Activated gamma-delta T cell treated with anti-CD3 and anti-CD28 coated beads, Interleukin-2, amount 50 U/mL, for 16 hours (primary cell): ENCODE measurements around the gene SPP1.
"Not testable (repeated sequence)": the region's sequence is repeated elsewhere in the genome, so short reads cannot be mapped to it uniquely, and the experiment has no call there.

Experiments used
- DNase-seq: peaks from one replicate; pipeline ENCODE4 v3.0.0-alpha.2; 2020; ENCODE audit warnings: low read depth

SPP1 gene

DNA sequence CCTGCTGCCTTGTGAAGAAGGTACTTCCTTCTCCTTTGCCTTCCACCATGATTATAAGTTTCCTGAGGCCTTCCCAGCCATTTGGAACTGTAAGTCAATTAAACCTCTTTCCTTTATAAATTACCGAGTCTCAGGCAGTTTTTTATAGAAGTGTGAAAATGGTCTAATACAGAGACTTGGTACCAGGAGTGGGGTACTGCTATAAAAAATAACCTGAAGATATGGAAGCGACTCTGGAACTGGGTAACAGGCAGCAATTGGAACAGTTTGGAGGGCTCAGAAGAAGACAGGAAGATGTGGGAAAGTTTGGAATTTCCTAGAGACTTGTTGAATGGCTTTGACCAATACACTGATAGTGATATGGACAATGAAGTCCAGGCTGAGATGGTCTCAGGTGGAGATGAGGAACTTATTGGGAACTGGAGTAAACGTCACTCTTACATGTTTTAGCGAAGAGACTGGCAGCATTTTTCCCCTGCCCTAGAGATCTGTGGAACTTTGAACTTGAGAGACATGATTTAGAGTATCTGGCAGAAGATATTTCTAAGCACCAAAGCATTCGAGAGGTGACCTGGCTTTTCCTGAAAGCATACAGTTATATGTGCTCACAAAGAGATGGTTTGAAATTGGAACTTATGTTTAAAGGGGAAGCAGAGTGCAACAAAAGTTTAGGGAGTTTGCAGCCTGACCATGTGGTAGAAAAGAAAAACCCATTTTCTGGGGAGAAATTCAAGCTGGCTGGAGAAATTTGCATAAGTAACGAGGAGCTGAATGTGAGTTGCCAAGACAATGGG is 50.6 kb downstream of the SPP1 start:
- DNase-seq: not testable (repeated sequence)

DNA sequence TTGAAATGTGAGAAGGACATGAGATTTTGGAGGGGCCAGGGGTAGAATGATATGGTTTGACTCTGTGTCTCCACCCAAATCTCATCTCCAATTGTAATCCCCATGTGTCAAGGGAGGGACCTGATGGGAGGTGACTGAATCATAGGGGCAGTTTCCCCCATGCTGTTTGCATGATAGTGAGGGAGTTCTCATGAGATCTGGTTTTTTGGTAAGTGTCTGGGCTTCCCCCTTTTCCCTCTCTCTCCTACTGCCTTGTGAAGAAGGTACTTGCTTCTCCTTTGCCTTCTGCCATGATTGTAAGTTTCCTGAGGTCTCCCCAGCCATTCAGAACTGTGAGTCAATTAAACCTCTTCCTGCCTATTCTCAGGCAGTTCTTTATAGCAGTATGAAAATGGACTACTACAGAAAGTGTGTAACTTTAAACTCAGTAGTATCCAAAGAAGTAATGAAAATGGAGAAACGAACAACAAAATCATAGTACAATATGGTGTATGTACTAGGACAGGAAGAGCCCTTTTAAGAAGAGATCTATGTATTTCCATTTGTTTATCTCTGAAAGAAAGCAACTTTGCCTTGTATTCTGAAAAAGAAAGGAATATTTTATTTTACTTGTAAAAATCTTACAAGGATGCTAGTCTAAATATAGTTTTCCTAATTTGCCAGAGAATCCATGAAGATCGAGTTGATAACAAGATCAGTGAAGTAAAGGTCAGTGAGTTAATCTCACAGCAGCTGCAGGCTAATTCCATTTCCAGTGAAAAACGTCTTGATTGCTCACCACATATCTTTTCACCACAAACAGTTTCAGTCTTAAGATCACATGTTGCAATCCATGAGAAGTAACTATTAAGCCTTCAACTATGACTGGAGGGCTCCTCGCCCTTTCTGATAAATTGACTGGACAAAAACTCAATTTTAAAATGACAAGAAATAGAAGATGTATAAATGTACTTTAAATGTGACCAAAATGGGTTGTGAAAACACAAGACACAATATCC is 52.4 kb downstream of the SPP1 start:
- no peak for DNase-seq

DNA sequence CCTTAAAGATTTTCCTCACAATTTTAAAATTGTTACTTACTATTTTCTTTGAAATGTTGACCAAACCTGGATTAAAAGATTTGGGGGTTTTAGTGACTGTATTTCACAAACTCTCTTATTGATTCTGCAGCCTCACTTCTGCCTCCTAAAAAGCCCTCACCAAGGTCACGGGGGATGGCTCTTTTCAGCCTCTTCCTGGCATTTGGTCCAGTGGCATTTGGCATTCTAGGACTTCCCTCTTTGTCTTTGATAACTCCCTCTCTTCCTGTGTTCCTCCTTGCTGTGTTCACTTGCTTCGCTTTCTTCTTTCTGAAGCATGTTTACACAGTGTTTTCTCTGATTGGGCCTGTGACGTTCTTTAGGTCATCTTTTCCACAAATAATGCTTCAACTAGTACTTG is 53.4 kb downstream of the SPP1 start:
- no peak for DNase-seq

DNA sequence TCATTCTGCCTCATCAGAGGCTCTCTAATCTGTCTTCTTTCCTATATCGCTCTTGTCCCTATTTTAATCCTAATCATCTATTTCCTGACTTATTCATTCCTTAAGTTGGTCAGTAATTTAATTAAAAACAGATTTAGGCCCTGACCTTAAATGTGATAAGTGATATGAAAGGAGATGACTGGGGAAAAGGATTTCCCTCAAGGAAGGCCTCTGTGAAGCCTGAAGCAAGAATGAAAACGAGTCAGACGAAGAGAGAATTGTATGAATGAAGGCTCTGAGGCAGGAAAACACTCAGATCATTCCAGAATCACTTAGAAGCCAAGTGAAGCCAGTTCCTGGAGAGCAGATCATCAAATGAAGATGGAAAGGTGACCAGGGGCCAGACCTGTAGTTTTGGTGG is 54.0 kb downstream of the SPP1 start:
- no peak for DNase-seq

GRCh38 chr4:88030565-88031310 is 55.2 kb downstream of the SPP1 start:
- DNase-seq: no peak
